ENCODE data around the gene NUDT2.

The NUDT2 gene

DNA sequence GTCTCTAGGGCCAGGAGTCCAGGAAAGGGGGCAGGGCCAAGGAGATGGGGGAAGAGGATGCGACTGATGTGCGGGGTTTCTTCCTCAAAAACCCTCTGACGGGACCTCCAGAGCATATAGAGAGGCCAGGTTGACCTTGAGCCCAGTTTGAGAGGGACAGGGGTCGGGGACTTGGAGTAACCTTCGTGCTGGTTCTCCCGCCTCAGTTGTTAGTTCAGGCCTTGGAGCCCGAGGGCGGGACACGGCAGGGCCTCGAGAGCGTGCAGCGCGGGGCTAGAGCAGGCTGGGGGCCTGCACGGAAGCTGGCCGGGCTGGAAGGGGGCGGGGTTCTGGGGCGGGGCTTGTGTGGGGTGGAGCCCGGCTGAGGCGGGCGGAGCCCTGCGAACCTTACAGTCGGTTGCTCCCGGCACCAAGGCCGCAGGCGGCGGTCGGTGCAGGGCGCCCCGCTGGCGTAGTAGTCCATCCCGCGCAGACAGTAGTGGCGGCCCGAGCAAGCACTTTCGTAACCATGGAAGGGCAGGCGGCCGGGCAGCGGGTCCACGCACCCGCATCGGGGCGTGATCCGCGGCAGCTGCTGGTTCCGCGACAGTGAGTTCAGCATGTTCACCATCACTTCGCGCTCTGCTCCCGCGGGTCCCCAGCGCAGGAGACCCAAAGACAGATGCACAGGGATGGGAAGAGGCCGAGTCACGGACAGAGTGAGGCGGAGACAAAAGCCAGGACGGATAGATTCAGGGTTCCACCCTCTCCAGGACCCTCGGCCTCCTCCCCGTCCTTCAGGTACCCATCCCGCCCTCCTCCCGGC, 51.3 kb downstream of the NUDT2 start:
- Mint-ChIP-seq H3K4me3 (peak overlapping the region; percentile 87), H3K36me3 (ENCODE audit: low read depth) (no peaks in the 10 kb centered on the region), H3K27ac (peak overlapping the region; percentile 71), H3K4me1 (ENCODE audit: low read depth) (peaks cover 31% of the 10 kb centered on the region), H3K27me3 (ENCODE audit: low read depth) (peaks cover 20% of the 10 kb centered on the region), H3K9me3 (no peaks in the 10 kb centered on the region)

DNA sequence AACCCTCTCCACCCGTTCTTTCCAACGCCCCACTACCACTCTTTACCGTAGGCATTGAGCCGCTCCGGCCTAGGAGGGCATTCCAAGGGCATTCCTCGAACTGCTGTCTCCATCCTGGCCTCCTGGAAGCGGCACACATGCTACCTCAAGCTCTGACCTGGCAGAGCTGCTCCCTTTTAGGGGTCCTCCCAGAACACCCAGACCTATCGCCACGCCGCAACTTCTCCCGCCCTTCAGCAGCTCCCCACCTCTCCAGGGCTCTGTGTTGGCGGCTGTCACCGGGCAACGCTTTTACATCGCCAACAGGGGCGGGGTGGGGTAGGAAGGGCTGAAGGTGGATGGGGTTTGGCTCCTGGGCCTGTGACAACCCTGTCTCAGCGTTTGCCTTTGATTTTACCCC, 52.0 kb downstream of the NUDT2 start:
- H3K9me3 Mint-ChIP-seq: no peaks in the 10 kb centered on the region
- H3K27ac Mint-ChIP-seq: no peak overlapping the region
- peaks cover 25% of the 10 kb centered on the region for H3K4me1 Mint-ChIP-seq (ENCODE audit: low read depth)
- peaks cover 20% of the 10 kb centered on the region for H3K27me3 Mint-ChIP-seq (ENCODE audit: low read depth)
- peak overlapping the region; percentile 68 for H3K4me3 Mint-ChIP-seq
- no peaks in the 10 kb centered on the region for H3K36me3 Mint-ChIP-seq (ENCODE audit: low read depth)

GRCh38 chr9:34382054-34382453, 52.7 kb downstream of the NUDT2 start:
- peaks cover 25% of the 10 kb centered on the region for H3K4me1 Mint-ChIP-seq (ENCODE audit: low read depth)

DNA sequence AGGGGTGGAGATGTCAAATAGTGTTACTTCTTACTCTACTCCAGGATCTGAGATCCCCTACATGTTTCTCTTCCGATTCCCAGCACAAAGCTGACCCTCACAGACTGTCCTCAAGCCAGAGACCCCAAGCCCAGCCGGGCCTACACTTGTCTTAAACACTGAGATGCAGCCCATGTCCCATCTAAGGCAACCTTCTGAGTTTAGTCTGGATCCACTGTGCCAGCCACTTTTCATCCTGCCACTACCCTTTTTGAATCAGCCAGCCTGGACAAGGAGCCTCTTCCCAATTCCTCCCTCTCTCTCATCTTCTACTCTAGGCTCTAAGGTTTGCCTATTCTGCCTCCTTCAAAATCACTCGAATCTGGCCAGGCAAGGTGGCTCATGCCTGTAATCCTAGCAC, 53.5 kb downstream of the NUDT2 start:
- peaks cover 23% of the 10 kb centered on the region for H3K4me1 Mint-ChIP-seq (ENCODE audit: low read depth)
- no peak overlapping the region for H3K27ac Mint-ChIP-seq
- no peaks in the 10 kb centered on the region for H3K36me3 Mint-ChIP-seq (ENCODE audit: low read depth)
- H3K27me3 Mint-ChIP-seq (ENCODE audit: low read depth): peaks cover 20% of the 10 kb centered on the region
- no peak overlapping the region for H3K4me3 Mint-ChIP-seq
- no peaks in the 10 kb centered on the region for H3K9me3 Mint-ChIP-seq

More at GRCh38 chr9:34382054-34382453, 52.7 kb downstream of the NUDT2 start:
- Mint-ChIP-seq H3K27me3 (ENCODE audit: low read depth) (peaks cover 20% of the 10 kb centered on the region), H3K27ac (no peak overlapping the region), H3K4me3 (no peak overlapping the region), H3K9me3 (no peaks in the 10 kb centered on the region), H3K36me3 (ENCODE audit: low read depth) (no peaks in the 10 kb centered on the region)

- Mint-ChIP-seq H3K36me3 (ENCODE audit: low read depth) (no peaks in the 10 kb centered on the region), H3K27me3 (ENCODE audit: low read depth) (peaks cover 20% of the 10 kb centered on the region), H3K9me3 (no peaks in the 10 kb centered on the region), H3K4me1 (ENCODE audit: low read depth) (peaks cover 23% of the 10 kb centered on the region), H3K27ac (no peak overlapping the region), H3K4me3 (no peak overlapping the region)
Observed at GRCh38 chr9:34383904-34384303, 54.5 kb downstream of the NUDT2 start.

- Mint-ChIP-seq H3K27ac (no peak overlapping the region), H3K27me3 (ENCODE audit: low read depth) (peaks cover 20% of the 10 kb centered on the region), H3K4me3 (no peak overlapping the region), H3K4me1 (ENCODE audit: low read depth) (peaks cover 18% of the 10 kb centered on the region), H3K9me3 (no peaks in the 10 kb centered on the region), H3K36me3 (ENCODE audit: low read depth) (no peaks in the 10 kb centered on the region)
Observed at GRCh38 chr9:34384368-34385165, 55.2 kb downstream of the NUDT2 start.

- Mint-ChIP-seq H3K4me3 (no peak overlapping the region), H3K9me3 (no peaks in the 10 kb centered on the region), H3K27ac (no peak overlapping the region), H3K36me3 (ENCODE audit: low read depth) (no peaks in the 10 kb centered on the region), H3K4me1 (ENCODE audit: low read depth) (peaks cover 10% of the 10 kb centered on the region), H3K27me3 (ENCODE audit: low read depth) (peaks cover 20% of the 10 kb centered on the region)
Observed at GRCh38 chr9:34385561-34386230, 56.3 kb downstream of the NUDT2 start.

DNA sequence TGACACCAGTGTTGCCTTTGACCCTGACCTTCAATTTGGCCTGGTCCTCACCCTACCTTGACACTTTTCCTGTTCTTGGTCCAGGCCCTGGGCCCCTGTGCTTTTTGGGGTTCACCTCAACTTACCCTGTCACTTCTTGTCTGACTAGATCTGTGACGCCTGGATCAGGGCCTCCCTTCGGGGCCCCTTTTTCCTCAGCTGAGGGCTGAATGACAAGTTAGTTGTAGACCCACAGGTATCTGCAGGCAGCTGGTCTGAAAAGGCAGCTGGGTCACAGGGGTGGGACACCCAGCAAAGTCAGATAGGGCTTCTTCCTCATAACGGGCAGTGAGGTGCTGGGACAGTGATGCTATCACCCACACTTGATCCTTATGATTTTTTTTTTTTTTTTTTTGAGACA, 57.3 kb downstream of the NUDT2 start:
- peaks cover 18% of the 10 kb centered on the region for H3K27me3 Mint-ChIP-seq (ENCODE audit: low read depth)
- peaks cover 3% of the 10 kb centered on the region for H3K4me1 Mint-ChIP-seq (ENCODE audit: low read depth)
- no peaks in the 10 kb centered on the region for H3K9me3 Mint-ChIP-seq
- H3K27ac Mint-ChIP-seq: no peak overlapping the region
- H3K36me3 Mint-ChIP-seq (ENCODE audit: low read depth): no peaks in the 10 kb centered on the region
- no peak overlapping the region for H3K4me3 Mint-ChIP-seq

DNA sequence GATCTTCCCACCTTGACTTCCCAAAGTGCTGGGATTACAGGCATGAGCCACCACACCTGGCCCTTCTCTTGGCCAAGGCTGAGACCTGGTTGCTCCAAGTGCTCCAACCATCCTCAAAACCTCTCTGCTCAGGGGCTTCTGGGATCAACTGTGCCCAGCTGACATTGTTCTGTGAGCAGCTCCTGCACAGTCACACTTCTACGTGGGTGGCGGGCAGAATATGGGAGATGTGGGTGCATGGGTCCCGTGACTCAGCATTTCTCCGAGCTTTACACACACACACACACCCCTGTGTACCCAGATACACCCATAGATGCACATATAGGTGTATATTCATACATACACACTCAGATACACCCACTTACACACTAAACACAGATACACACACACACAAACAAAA, 57.9 kb downstream of the NUDT2 start:
- H3K36me3 Mint-ChIP-seq (ENCODE audit: low read depth): no peaks in the 10 kb centered on the region
- no peak overlapping the region for H3K4me3 Mint-ChIP-seq
- H3K4me1 Mint-ChIP-seq (ENCODE audit: low read depth): peaks cover 3% of the 10 kb centered on the region
- H3K27ac Mint-ChIP-seq: no peak overlapping the region
- H3K27me3 Mint-ChIP-seq (ENCODE audit: low read depth): peaks cover 18% of the 10 kb centered on the region
- no peaks in the 10 kb centered on the region for H3K9me3 Mint-ChIP-seq

- no peak overlapping the region for H3K4me3 Mint-ChIP-seq
- H3K4me1 Mint-ChIP-seq (ENCODE audit: low read depth): no peaks in the 10 kb centered on the region
- H3K27ac Mint-ChIP-seq: no peak overlapping the region
- no peaks in the 10 kb centered on the region for H3K36me3 Mint-ChIP-seq (ENCODE audit: low read depth)
- no peaks in the 10 kb centered on the region for H3K9me3 Mint-ChIP-seq
- H3K27me3 Mint-ChIP-seq (ENCODE audit: low read depth): peaks cover 17% of the 10 kb centered on the region
Observed at GRCh38 chr9:34392511-34392910, 63.1 kb downstream of the NUDT2 start.

Measured in T-helper 1 cell treated with Interleukin-12 subunit alpha and Interleukin-12 subunit beta and Interleukin-4 antibody, amounts not matched to agents 30 μg/mL and 1 μg/mL, for 36 hours (primary cell).